Keratinocyte (primary cell): Measurements from ENCODE around the gene PLEKHG4.

Experiments used
- EZH2 ChIP-seq: IDR thresholded peaks from one replicate; pipeline ENCODE4 v1.6.1; 2012; ENCODE audit warnings: inconsistent platforms, mild to moderate bottlenecking, low read length, moderate library complexity
- TF ChIP-seq, protein P1 (sequence below), 3 experiments: IDR thresholded peaks in 1 of 3; conservative IDR thresholded peaks in 1 of 3; optimal IDR thresholded peaks in 1 of 3; 2 replicates in 2 of 3; 3 replicates in 1 of 3; pipeline versions ENCODE3 to v1.5.1; 2011; ENCODE audit warnings: low read length in 3 of 3, mild to moderate bottlenecking in 3 of 3, moderate library complexity in 2 of 3, control low read depth in 1 of 3, inconsistent platforms in 1 of 3; ENCODE audit not compliant: insufficient read depth in 2 of 3; ENCODE audit errors: extremely low read depth in 1 of 3

DNA sequence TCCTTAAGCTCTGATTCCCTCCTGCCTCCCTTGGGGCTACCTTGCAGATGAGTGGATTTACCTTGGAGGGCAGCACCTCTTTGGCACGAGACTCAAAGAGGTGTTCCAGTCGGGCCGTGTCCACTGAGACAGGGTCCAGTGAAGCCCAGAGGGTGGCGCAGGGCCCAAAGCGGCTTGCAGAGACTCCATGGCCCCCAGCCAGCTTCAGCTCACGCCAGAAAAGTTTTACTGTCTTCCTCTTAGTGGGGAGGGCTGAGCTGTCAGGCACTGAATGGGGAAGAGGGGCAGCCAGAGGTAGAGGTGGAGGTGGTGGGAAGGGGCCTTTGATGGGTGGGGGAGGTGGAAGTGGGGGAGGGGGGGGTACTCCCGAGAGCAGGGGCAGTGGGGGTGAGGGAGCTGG is 45.7 kb upstream of the PLEKHG4 start:
- TF ChIP-seq, protein P1, sequence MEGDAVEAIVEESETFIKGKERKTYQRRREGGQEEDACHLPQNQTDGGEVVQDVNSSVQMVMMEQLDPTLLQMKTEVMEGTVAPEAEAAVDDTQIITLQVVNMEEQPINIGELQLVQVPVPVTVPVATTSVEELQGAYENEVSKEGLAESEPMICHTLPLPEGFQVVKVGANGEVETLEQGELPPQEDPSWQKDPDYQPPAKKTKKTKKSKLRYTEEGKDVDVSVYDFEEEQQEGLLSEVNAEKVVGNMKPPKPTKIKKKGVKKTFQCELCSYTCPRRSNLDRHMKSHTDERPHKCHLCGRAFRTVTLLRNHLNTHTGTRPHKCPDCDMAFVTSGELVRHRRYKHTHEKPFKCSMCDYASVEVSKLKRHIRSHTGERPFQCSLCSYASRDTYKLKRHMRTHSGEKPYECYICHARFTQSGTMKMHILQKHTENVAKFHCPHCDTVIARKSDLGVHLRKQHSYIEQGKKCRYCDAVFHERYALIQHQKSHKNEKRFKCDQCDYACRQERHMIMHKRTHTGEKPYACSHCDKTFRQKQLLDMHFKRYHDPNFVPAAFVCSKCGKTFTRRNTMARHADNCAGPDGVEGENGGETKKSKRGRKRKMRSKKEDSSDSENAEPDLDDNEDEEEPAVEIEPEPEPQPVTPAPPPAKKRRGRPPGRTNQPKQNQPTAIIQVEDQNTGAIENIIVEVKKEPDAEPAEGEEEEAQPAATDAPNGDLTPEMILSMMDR (optimal IDR thresholded peaks at IDR 0.05 in 1 of 3, IDR thresholded peaks at IDR 0.05 in 1 of 3, conservative IDR thresholded peaks at IDR 0.05 in 1 of 3; ENCODE audit: extremely low read depth in 1 of 3, insufficient read depth in 2 of 3, low read length in 3 of 3), result no peak
- TF ChIP-seq EZH2, result no peak
